ENCODE data around the gene XCL1. TPM values are rescaled to one million over a fixed set of nuclear protein-coding genes. Genes with fewer than 3 reads are reported as not detected.
A peak's percentile ranks its signal among the peaks of the same experiment; 100 is the strongest.
"Not testable (repeated sequence)": the region's sequence is repeated elsewhere in the genome, so short reads cannot be mapped to it uniquely, and the experiment has no call there.

The XCL1 gene
- total and polyA plus RNA-seq, 10 of the 15 experiments (the other 5 are each of a cell fraction or from before 2014, with no cell fraction given) = 0.68 to 1,222 (median 12.2) TPM

- H3K4me3 ChIP-seq; FAIRE-seq; H3K27ac ChIP-seq (ENCODE audit: control insufficient read depth, insufficient read depth); H3K9me3 ChIP-seq (replicated peaks; ENCODE audit: control insufficient read depth, insufficient read depth, low read length); H2AFZ ChIP-seq (ENCODE audit: control insufficient read depth, low read depth, low read length); H3K27me3 ChIP-seq (replicated peaks in 1 of 2; ENCODE audit: control insufficient read depth in 2 of 2, insufficient read depth in 2 of 2, low read length in 1 of 2); BruUV-seq (replicated peaks); H3K4me2 ChIP-seq (ENCODE audit: control insufficient read depth, insufficient read depth); H3K9ac ChIP-seq (ENCODE audit: control insufficient read depth, insufficient read depth, low read length); H3K79me2 ChIP-seq (ENCODE audit: control insufficient read depth, insufficient read depth, low read length); in situ Hi-C loops (cut with MboI); DNase-seq (ENCODE audit: low read depth, low spot score); ATAC-seq; RAD21 ChIA-PET (ENCODE audit: unreplicated experiment); H3K4me1 ChIP-seq (ENCODE audit: control insufficient read depth, insufficient read depth, low read length); POLR2A ChIA-PET; CTCF ChIA-PET; H3K36me3 ChIP-seq (ENCODE audit: control insufficient read depth in 2 of 2, insufficient read depth in 2 of 2, low read length in 1 of 2); H4K20me1 ChIP-seq (ENCODE audit: control insufficient read depth, insufficient read depth); intact Hi-C loops (cut with micrococcal nuclease; ENCODE audit: unreplicated experiment): not testable (repeated sequence)
- SMC1A ChIA-PET (ENCODE audit: uncharacterized antibody, unreplicated experiment) = interaction anchor here (1.0 to 1.9 kb wide), 2 partner anchors 17 to 198 kb away, joined by 3 to 5 read pairs; no protein-coding TSS in a partner anchor
- WGBS (ENCODE audit: insufficient coverage, insufficient replicate concordance, low lambda C conversion rate, missing lambda C conversion rate) = 23% methylated on average over 7 of the region's 7 CpGs
Observed at GRCh38 chr1:168540798-168541197, 35.6 kb upstream of the XCL1 start.

- POLR2A ChIA-PET = interaction anchor here (0.6 to 1.8 kb wide), 5 partner anchors 9 to 32 kb away, joined by 3 to 7 read pairs (median 5); no protein-coding TSS in a partner anchor
- H2AFZ ChIP-seq (ENCODE audit: control insufficient read depth, low read depth, low read length) = not testable (repeated sequence)
Observed at GRCh38 chr1:168542978-168543377, 33.4 kb upstream of the XCL1 start.

DNA sequence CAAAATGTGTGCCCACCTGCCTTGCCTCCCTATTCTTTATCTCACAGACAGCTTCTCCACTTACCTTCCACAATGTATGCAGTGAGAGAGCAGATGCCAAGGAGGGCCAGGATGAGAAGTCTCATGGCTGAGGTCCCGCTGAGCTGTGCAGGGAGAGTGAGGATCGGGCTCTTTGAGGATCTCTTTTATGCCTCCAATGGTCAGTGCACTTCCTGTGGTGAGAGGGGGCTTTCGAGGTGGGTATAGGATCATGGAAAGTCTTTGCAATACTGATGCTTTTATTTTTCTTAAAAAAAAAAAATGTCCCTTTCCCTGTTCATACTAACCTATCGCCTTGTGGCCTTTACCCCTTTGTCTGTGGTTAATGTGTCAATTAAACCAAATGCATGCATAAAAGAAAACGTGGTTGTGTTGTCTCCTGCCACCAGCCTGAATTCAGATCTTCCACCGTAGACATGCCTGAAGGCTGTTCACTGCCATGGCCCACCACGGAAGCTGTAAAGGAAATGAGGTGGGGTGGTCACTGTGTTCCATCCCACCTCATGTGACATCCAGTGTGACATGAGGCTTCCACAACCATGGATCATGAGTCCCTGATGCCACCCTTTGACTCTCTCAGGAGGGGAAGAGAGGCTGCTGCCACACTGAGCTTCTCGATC lies 32.4 kb upstream of the XCL1 start, which contains the start of gene XCL2:
TSS of gene XCL2 (minus strand) at position 158 of the 659 bp plus-strand sequence. CDS start at position 125, 33 bp downstream.
- RAD21 ChIA-PET (ENCODE audit: unreplicated experiment) = interaction anchor here (1.6 to 3.9 kb wide), 5 partner anchors 10 to 103 kb away, joined by 4 to 26 read pairs (median 7); no protein-coding TSS in a partner anchor
- H3K36me3 ChIP-seq (ENCODE audit: control insufficient read depth in 2 of 2, insufficient read depth in 2 of 2, low read length in 1 of 2); BruUV-seq (replicated peaks); CTCF ChIA-PET; in situ Hi-C loops (cut with MboI); FAIRE-seq; H3K79me2 ChIP-seq (ENCODE audit: control insufficient read depth, insufficient read depth, low read length); H3K9ac ChIP-seq (ENCODE audit: control insufficient read depth, insufficient read depth, low read length); H3K4me3 ChIP-seq; H2AFZ ChIP-seq (ENCODE audit: control insufficient read depth, low read depth, low read length); H3K9me3 ChIP-seq (replicated peaks; ENCODE audit: control insufficient read depth, insufficient read depth, low read length); DNase-seq (ENCODE audit: low read depth, low spot score); H3K27ac ChIP-seq (ENCODE audit: control insufficient read depth, insufficient read depth); H3K4me2 ChIP-seq (ENCODE audit: control insufficient read depth, insufficient read depth); H4K20me1 ChIP-seq (ENCODE audit: control insufficient read depth, insufficient read depth); intact Hi-C loops (cut with micrococcal nuclease; ENCODE audit: unreplicated experiment); H3K27me3 ChIP-seq (replicated peaks in 1 of 2; ENCODE audit: control insufficient read depth in 2 of 2, insufficient read depth in 2 of 2, low read length in 1 of 2); H3K4me1 ChIP-seq (ENCODE audit: control insufficient read depth, insufficient read depth, low read length): not testable (repeated sequence)
- SMC1A ChIA-PET (ENCODE audit: uncharacterized antibody, unreplicated experiment) = interaction anchor here (1.6 to 2.5 kb wide), 4 partner anchors 9 to 101 kb away, joined by 5 to 28 read pairs (median 7); no protein-coding TSS in a partner anchor
- WGBS (ENCODE audit: insufficient coverage, insufficient replicate concordance, low lambda C conversion rate, missing lambda C conversion rate) = 40% methylated on average over 5 of the region's 8 CpGs
- POLR2A ChIA-PET = interaction anchor here (1.3 to 1.8 kb wide), 2 partner anchors 10 to 27 kb away, joined by 6 to 7 read pairs; no protein-coding TSS in a partner anchor
- peak; percentile 49 for ATAC-seq

More at GRCh38 chr1:168542978-168543377, 33.4 kb upstream of the XCL1 start:
- DNase-seq (ENCODE audit: low read depth, low spot score); H3K4me1 ChIP-seq (ENCODE audit: control insufficient read depth, insufficient read depth, low read length); intact Hi-C loops (cut with micrococcal nuclease; ENCODE audit: unreplicated experiment); H3K9ac ChIP-seq (ENCODE audit: control insufficient read depth, insufficient read depth, low read length); in situ Hi-C loops (cut with MboI); H3K79me2 ChIP-seq (ENCODE audit: control insufficient read depth, insufficient read depth, low read length); BruUV-seq (replicated peaks); H4K20me1 ChIP-seq (ENCODE audit: control insufficient read depth, insufficient read depth); H3K27ac ChIP-seq (ENCODE audit: control insufficient read depth, insufficient read depth); FAIRE-seq; H3K4me2 ChIP-seq (ENCODE audit: control insufficient read depth, insufficient read depth); H3K9me3 ChIP-seq (replicated peaks; ENCODE audit: control insufficient read depth, insufficient read depth, low read length); H3K27me3 ChIP-seq (replicated peaks in 1 of 2; ENCODE audit: control insufficient read depth in 2 of 2, insufficient read depth in 2 of 2, low read length in 1 of 2); H3K4me3 ChIP-seq; H3K36me3 ChIP-seq (ENCODE audit: control insufficient read depth in 2 of 2, insufficient read depth in 2 of 2, low read length in 1 of 2): not testable (repeated sequence)
- ChIA-PET RAD21 (ENCODE audit: unreplicated experiment) (interaction anchor here (1.6 to 3.9 kb wide), 5 partner anchors 11 to 102 kb away, joined by 4 to 26 read pairs (median 7); no protein-coding TSS in a partner anchor), CTCF (interaction anchor here (1.1 to 1.2 kb wide), 2 partner anchors 13 to 74 kb away, joined by 3 read pairs; no protein-coding TSS in a partner anchor), SMC1A (ENCODE audit: uncharacterized antibody, unreplicated experiment) (interaction anchor here (0.7 to 2.5 kb wide), 10 partner anchors 8 to 104 kb away, joined by 3 to 28 read pairs (median 6); no protein-coding TSS in a partner anchor)
- ATAC-seq = peak; percentile 85
- peak; percentile 57 for TF ChIP-seq RELA (IDR thresholded peaks at IDR 0.05; ENCODE audit: borderline replicate concordance, partially characterized antibody)
- TF ChIP-seq RELB (IDR thresholded peaks at IDR 0.05; ENCODE audit: low read depth) = peak; percentile 42; the same call in 1 of the 2 replicates
- 0 out of 2 replicates have a peak, but pooled peaks have one; percentile 22 for TF ChIP-seq ATF7 (IDR thresholded peaks at IDR 0.05; ENCODE audit: low read depth)
- TF ChIP-seq NBN (IDR thresholded peaks at IDR 0.05) = peak; percentile 31; the same call in 1 of the 2 replicates
- TF ChIP-seq HDGF (IDR thresholded peaks at IDR 0.05) = peak; percentile 74; the same call in 1 of the 2 replicates
- 11% methylated on average over 2 of the region's 2 CpGs for WGBS (ENCODE audit: insufficient coverage, insufficient replicate concordance, low lambda C conversion rate, missing lambda C conversion rate)
